Fibroblast of mammary gland (primary cell): ENCODE measurements around the gene NFATC1.

ENCODE experiments used
- DNase-seq: peaks from one replicate; pipeline ENCODE4 v3.0.0-alpha.2; 2010; ENCODE audit warnings: low read depth
- H3K4me3 ChIP-seq: 2 replicates; pipeline ENCODE4 v1.5.1; 2011; ENCODE audit warnings: low read depth, mild to moderate bottlenecking, low read length, moderate library complexity; ENCODE audit not compliant: control insufficient read depth
- CTCF ChIP-seq: conservative IDR thresholded peaks from 2 replicates; pipeline ENCODE4 v1.5.1; 2011; ENCODE audit warnings: low read depth, low read length, inconsistent platforms; ENCODE audit not compliant: control insufficient read depth, insufficient read depth

Gene NFATC1

GRCh38 chr18:79559436-79559835 is 163.7 kb downstream of the NFATC1 start:
- no peak for DNase-seq
- no peak for TF ChIP-seq CTCF
- no peak overlapping the region for H3K4me3 ChIP-seq

GRCh38 chr18:79560042-79560860 is 164.5 kb downstream of the NFATC1 start:
- TF ChIP-seq CTCF: no peak
- H3K4me3 ChIP-seq: no peak overlapping the region
- no peak for DNase-seq

GRCh38 chr18:79560861-79561210 is 165.1 kb downstream of the NFATC1 start:
- no peak for TF ChIP-seq CTCF
- no peak for DNase-seq

GRCh38 chr18:79563949-79564348 is 168.2 kb downstream of the NFATC1 start:
- H3K4me3 ChIP-seq: no peak overlapping the region
- TF ChIP-seq CTCF: no peak
- no peak for DNase-seq

More at GRCh38 chr18:79560861-79561210, 165.1 kb downstream of the NFATC1 start:
- H3K4me3 ChIP-seq: no peak overlapping the region

- no peak for TF ChIP-seq CTCF
- no peak for DNase-seq
These were observed 168.7 kb downstream of the NFATC1 start for GRCh38 chr18:79564441-79564840.

GRCh38 chr18:79566771-79567431 is 171.2 kb downstream of the NFATC1 start:
- no peak for DNase-seq
- TF ChIP-seq CTCF: no peak
- H3K4me3 ChIP-seq: no peak overlapping the region

More at GRCh38 chr18:79564441-79564840, 168.7 kb downstream of the NFATC1 start:
- H3K4me3 ChIP-seq: no peak overlapping the region
